Right atrium auricular region (tissue), 2 donors: Measurements from ENCODE around the gene KRT6A. TPM values are rescaled to one million over a fixed set of nuclear protein-coding genes. Genes with fewer than 3 reads are reported as not detected.

Experiments used
- DNase-seq: peaks from one replicate; pipeline ENCODE4 v3.0.0-alpha.2; 2019; ENCODE audit warnings: low spot score
- H3K27ac ChIP-seq, 2 donors: fragments of 200-600 bp; sonication (generic); 1 replicate in 1 of 2; 2 replicates in 1 of 2; pipeline ENCODE4 v1.5.1; 2016 to 2019
- H3K27me3 ChIP-seq, 2 donors: fragments of 200-600 bp; sonication (generic); one replicate each; pipeline versions ENCODE4 v1.5.1 to v1.6.0; 2017 to 2019
- H3K36me3 ChIP-seq: fragments of 200-600 bp; sonication (generic); one replicate; pipeline ENCODE4 v1.5.1; 2016
- H3K4me1 ChIP-seq, 2 donors: fragments of 200-600 bp; sonication (generic); one replicate each; pipeline versions ENCODE4 v1.5.1 to v1.6.0; 2017 to 2019
- H3K4me3 ChIP-seq, 2 donors: fragments of 200-600 bp; sonication (generic); 1 replicate in 1 of 2; 2 replicates in 1 of 2; pipeline ENCODE4 v1.5.1; 2017 to 2019; ENCODE audit warnings: mild to moderate bottlenecking in 1 of 2, moderate library complexity in 1 of 2
- H3K9me3 ChIP-seq, 2 donors: fragments of 200-600 bp; sonication (generic); one replicate each; pipeline ENCODE4 v1.5.1; 2019
- CTCF ChIP-seq, 2 donors: fragments of 200-600 bp; sonication (generic); IDR thresholded peaks; one replicate each; pipeline ENCODE4 v1.5.1; 2019; ENCODE audit warnings: antibody characterized with exemption in 2 of 2
- total RNA-seq, 2 donors: library from RNA; depleted of rRNA; stranded (reverse); fragments of >200 nt; gene quantifications; one replicate each; pipeline ENCODE4 v1.1.0, GENCODE V29; 2016

The KRT6A gene
- total RNA-seq, 2 donors from 2014 or later, result 0.48 to 7.4 TPM

- no peaks in the 10 kb centered on the region for H3K9me3 ChIP-seq
- H3K4me1 ChIP-seq, result no peaks in the 10 kb centered on the region
- H3K27me3 ChIP-seq, result no peaks in the 10 kb centered on the region
- no peak for DNase-seq
- no peaks in the 10 kb centered on the region for H3K36me3 ChIP-seq
- no peak for TF ChIP-seq CTCF (IDR thresholded peaks at IDR 0.05)
- no peak overlapping the region for H3K4me3 ChIP-seq
- no peak overlapping the region for H3K27ac ChIP-seq
Observed at GRCh38 chr12:52531566-52532300, 38.7 kb upstream of the KRT6A start.

GRCh38 chr12:52530905-52531304, 37.8 kb upstream of the KRT6A start:
- no peaks in the 10 kb centered on the region for H3K9me3 ChIP-seq
- H3K4me1 ChIP-seq, result no peaks in the 10 kb centered on the region
- no peak for TF ChIP-seq CTCF (IDR thresholded peaks at IDR 0.05)
- no peak overlapping the region for H3K27ac ChIP-seq
- H3K36me3 ChIP-seq, result no peaks in the 10 kb centered on the region
- H3K4me3 ChIP-seq, result no peak overlapping the region
- DNase-seq, result no peak
- H3K27me3 ChIP-seq, result no peaks in the 10 kb centered on the region

- no peak overlapping the region for H3K4me3 ChIP-seq
- DNase-seq, result no peak
- H3K27ac ChIP-seq, result no peak overlapping the region
- H3K9me3 ChIP-seq, result no peaks in the 10 kb centered on the region
- H3K36me3 ChIP-seq, result no peaks in the 10 kb centered on the region
- H3K27me3 ChIP-seq, result no peaks in the 10 kb centered on the region
- no peak for TF ChIP-seq CTCF (IDR thresholded peaks at IDR 0.05)
- H3K4me1 ChIP-seq, result no peaks in the 10 kb centered on the region
Observed at GRCh38 chr12:52530366-52530765, 37.3 kb upstream of the KRT6A start.

- H3K4me1 ChIP-seq, result no peaks in the 10 kb centered on the region
- no peak for TF ChIP-seq CTCF (IDR thresholded peaks at IDR 0.05)
- H3K27me3 ChIP-seq, result no peaks in the 10 kb centered on the region
- H3K4me3 ChIP-seq, result no peak overlapping the region
- no peak overlapping the region for H3K27ac ChIP-seq
- no peaks in the 10 kb centered on the region for H3K9me3 ChIP-seq
- no peak for DNase-seq
- no peaks in the 10 kb centered on the region for H3K36me3 ChIP-seq
Observed at GRCh38 chr12:52529846-52530245, 36.8 kb upstream of the KRT6A start.

GRCh38 chr12:52529417-52529816, 36.4 kb upstream of the KRT6A start:
- Histone ChIP-seq H3K4me3 (no peak overlapping the region), H3K27ac (no peak overlapping the region), H3K27me3 (no peaks in the 10 kb centered on the region), H3K36me3 (no peaks in the 10 kb centered on the region), H3K9me3 (no peaks in the 10 kb centered on the region), H3K4me1 (no peaks in the 10 kb centered on the region)
- TF ChIP-seq CTCF (IDR thresholded peaks at IDR 0.05), result no peak
- DNase-seq, result no peak

GRCh38 chr12:52528641-52529143, 35.6 kb upstream of the KRT6A start:
- Histone ChIP-seq H3K36me3 (no peaks in the 10 kb centered on the region), H3K4me1 (no peaks in the 10 kb centered on the region), H3K9me3 (no peaks in the 10 kb centered on the region), H3K27ac (no peak overlapping the region), H3K4me3 (no peak overlapping the region), H3K27me3 (no peaks in the 10 kb centered on the region)
- no peak for DNase-seq
- no peak for TF ChIP-seq CTCF (IDR thresholded peaks at IDR 0.05)
